ENCODE data around the gene DNAH8. TPM values are rescaled to one million over a fixed set of nuclear protein-coding genes. Genes with fewer than 3 reads are reported as not detected.

Gene DNAH8
- polyA plus RNA-seq, 3 donors: not detected

- Histone ChIP-seq H3K4me2 (replicated peaks; ENCODE audit: extremely low read depth, low read length, poor library complexity, severe bottlenecking) (no peak overlapping the region), H3K4me3 (replicated peaks in 1 of 3; ENCODE audit: low read depth in 2 of 3, low read length in 3 of 3) (no peak overlapping the region), H3K9ac (ENCODE audit: insufficient read depth, low read length, poor library complexity, severe bottlenecking) (no peak overlapping the region), H3K4me1 (ENCODE audit: control insufficient read depth in 1 of 2, insufficient read depth in 2 of 2, low read length in 2 of 2) (no peaks in the 10 kb centered on the region), H3K9me3 (replicated peaks in 1 of 2; ENCODE audit: control insufficient read depth in 1 of 2, insufficient read depth in 1 of 2, low read length in 2 of 2) (no peaks in the 10 kb centered on the region), H3K27ac (ENCODE audit: low read depth in 1 of 2, low read length in 2 of 2) (no peak overlapping the region), H3K79me2 (ENCODE audit: insufficient read depth, low read length) (no peaks in the 10 kb centered on the region), H2AFZ (ENCODE audit: insufficient read depth, low read depth, low read length, poor library complexity, severe bottlenecking) (no peak overlapping the region), H3K36me3 (replicated peaks in 1 of 2; ENCODE audit: control insufficient read depth in 1 of 2, insufficient read depth in 2 of 2, low read length in 2 of 2) (no peaks in the 10 kb centered on the region), H4K20me1 (ENCODE audit: insufficient read depth, low read length) (no peaks in the 10 kb centered on the region), H3K27me3 (ENCODE audit: control insufficient read depth in 2 of 2, insufficient read depth in 2 of 2, low read length in 2 of 2) (no peaks in the 10 kb centered on the region)
- H3K27ac Mint-ChIP-seq: no peak overlapping the region
- H3K27me3 Mint-ChIP-seq (ENCODE audit: low read depth in 3 of 3): peaks cover 0 to 8% (median 2%) of the 10 kb centered on the region in 3 donors
- no peak overlapping the region for H3K4me3 Mint-ChIP-seq
- DNase-seq: no peak
- intact Hi-C loops (cut with micrococcal nuclease): no loop called here
- H3K4me1 Mint-ChIP-seq: no peaks in the 10 kb centered on the region
- no peak for TF ChIP-seq CTCF (IDR thresholded peaks at IDR 0.05)
- 100% methylated on average over 4 of the region's 5 CpGs for WGBS (ENCODE audit: insufficient coverage)
- H3K9me3 Mint-ChIP-seq: peaks cover 0 to 3% (median 0%) of the 10 kb centered on the region in 7 donors
- H3K36me3 Mint-ChIP-seq: no peaks in the 10 kb centered on the region
Observed at GRCh38 chr6:38786486-38786885, 71.4 kb downstream of the DNAH8 start.

DNA sequence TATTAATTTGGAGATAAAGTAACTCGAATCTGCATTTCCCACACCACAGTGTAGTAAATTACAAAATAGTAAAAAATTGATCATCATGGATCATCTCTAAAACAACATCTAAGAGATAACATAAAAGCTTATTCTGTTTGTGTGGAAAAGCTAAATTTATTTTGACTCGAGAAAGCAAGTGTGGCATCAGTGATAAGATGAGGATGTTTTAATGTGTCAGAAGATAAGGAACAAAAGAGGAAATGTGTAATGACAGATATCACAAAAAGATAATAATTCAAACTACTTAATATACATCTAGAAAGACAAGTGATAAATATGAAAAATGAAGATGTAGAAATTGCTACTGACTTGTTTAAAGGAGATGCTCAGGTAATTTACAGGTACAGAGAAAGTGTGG lies 74.1 kb downstream of the DNAH8 start:
- Histone ChIP-seq H3K27me3 (ENCODE audit: control insufficient read depth in 2 of 2, insufficient read depth in 2 of 2, low read length in 2 of 2) (no peaks in the 10 kb centered on the region), H3K36me3 (replicated peaks in 1 of 2; ENCODE audit: control insufficient read depth in 1 of 2, insufficient read depth in 2 of 2, low read length in 2 of 2) (no peaks in the 10 kb centered on the region), H2AFZ (ENCODE audit: insufficient read depth, low read depth, low read length, poor library complexity, severe bottlenecking) (no peak overlapping the region), H3K4me3 (replicated peaks in 1 of 3; ENCODE audit: low read depth in 2 of 3, low read length in 3 of 3) (no peak overlapping the region), H3K79me2 (ENCODE audit: insufficient read depth, low read length) (no peaks in the 10 kb centered on the region), H3K4me2 (replicated peaks; ENCODE audit: extremely low read depth, low read length, poor library complexity, severe bottlenecking) (no peak overlapping the region), H3K9ac (ENCODE audit: insufficient read depth, low read length, poor library complexity, severe bottlenecking) (no peak overlapping the region), H3K27ac (ENCODE audit: low read depth in 1 of 2, low read length in 2 of 2) (no peak overlapping the region), H3K4me1 (ENCODE audit: control insufficient read depth in 1 of 2, insufficient read depth in 2 of 2, low read length in 2 of 2) (no peaks in the 10 kb centered on the region), H4K20me1 (ENCODE audit: insufficient read depth, low read length) (no peaks in the 10 kb centered on the region), H3K9me3 (replicated peaks in 1 of 2; ENCODE audit: control insufficient read depth in 1 of 2, insufficient read depth in 1 of 2, low read length in 2 of 2) (no peaks in the 10 kb centered on the region)
- H3K27ac Mint-ChIP-seq: no peak overlapping the region
- no CpG with 5 or more reads among the region's 2 CpGs for WGBS (ENCODE audit: insufficient coverage)
- H3K27me3 Mint-ChIP-seq (ENCODE audit: low read depth in 3 of 3): peaks cover 0 to 7% (median 2%) of the 10 kb centered on the region in 3 donors
- H3K9me3 Mint-ChIP-seq: peaks cover 0 to 5% (median 0%) of the 10 kb centered on the region in 7 donors
- H3K4me1 Mint-ChIP-seq: no peaks in the 10 kb centered on the region
- no peak for DNase-seq
- no peak overlapping the region for H3K4me3 Mint-ChIP-seq
- TF ChIP-seq CTCF (IDR thresholded peaks at IDR 0.05): no peak
- intact Hi-C loops (cut with micrococcal nuclease): no loop called here
- H3K36me3 Mint-ChIP-seq: no peaks in the 10 kb centered on the region

All from CD14-positive monocyte (primary cell).